HG03095 (cell line): ENCODE results near the gene PRG2.
"Not testable (repeated sequence)": the region's sequence is repeated elsewhere in the genome, so short reads cannot be mapped to it uniquely, and the experiment has no call there.

ENCODE experiments used
- ATAC-seq: cut with Tn5 transposase; IDR thresholded peaks from one replicate; pipeline ENCODE4 v1.9.1; 2021; ENCODE audit warnings: moderate library complexity; ENCODE audit not compliant: unreplicated experiment

The PRG2 gene

GRCh38 chr11:57348636-57349313 lies 41.7 kb downstream of the PRG2 start:
- no peak for ATAC-seq

GRCh38 chr11:57348052-57348451 lies 42.4 kb downstream of the PRG2 start:
- ATAC-seq, result no peak

- ATAC-seq, result no peak
These were observed 43.1 kb downstream of the PRG2 start for GRCh38 chr11:57347336-57347735.

- peak; percentile 56 for ATAC-seq
These were observed 44.8 kb downstream of the PRG2 start for GRCh38 chr11:57345555-57346211.

- ATAC-seq, result no peak
These were observed 45.6 kb downstream of the PRG2 start for GRCh38 chr11:57344826-57345225.

GRCh38 chr11:57343825-57344224 lies 46.6 kb downstream of the PRG2 start:
- ATAC-seq, result no peak

- no peak for ATAC-seq
These were observed 47.7 kb downstream of the PRG2 start for GRCh38 chr11:57342702-57343101.

- ATAC-seq, result no peak
These were observed 49.1 kb downstream of the PRG2 start for GRCh38 chr11:57341250-57341808.

- ATAC-seq, result no peak
These were observed 50.3 kb downstream of the PRG2 start for GRCh38 chr11:57340039-57340615.

- no peak for ATAC-seq
These were observed 51.1 kb downstream of the PRG2 start for GRCh38 chr11:57339328-57339727.

GRCh38 chr11:57338142-57338541 lies 52.3 kb downstream of the PRG2 start, which contains the start of gene P2RX3:
P2RX3 (plus strand) TSS chr11:57338352; CDS start chr11:57338551, 199 bp downstream.
- ATAC-seq, result no peak

GRCh38 chr11:57336856-57337255 lies 53.6 kb downstream of the PRG2 start:
- not testable (repeated sequence) for ATAC-seq
